Regular cardiac myocyte (primary cell): ENCODE data around the gene GNA12. TPM values are rescaled to one million over a fixed set of nuclear protein-coding genes. Genes with fewer than 3 reads are reported as not detected.

Experiments
- total RNA-seq: library from RNA; depleted of rRNA; stranded (reverse); fragments of >200 nt; gene quantifications from 2 replicates; pipeline ENCODE4 v1.2.3, GENCODE V29; 2014

Gene GNA12, protein sequence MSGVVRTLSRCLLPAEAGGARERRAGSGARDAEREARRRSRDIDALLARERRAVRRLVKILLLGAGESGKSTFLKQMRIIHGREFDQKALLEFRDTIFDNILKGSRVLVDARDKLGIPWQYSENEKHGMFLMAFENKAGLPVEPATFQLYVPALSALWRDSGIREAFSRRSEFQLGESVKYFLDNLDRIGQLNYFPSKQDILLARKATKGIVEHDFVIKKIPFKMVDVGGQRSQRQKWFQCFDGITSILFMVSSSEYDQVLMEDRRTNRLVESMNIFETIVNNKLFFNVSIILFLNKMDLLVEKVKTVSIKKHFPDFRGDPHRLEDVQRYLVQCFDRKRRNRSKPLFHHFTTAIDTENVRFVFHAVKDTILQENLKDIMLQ
- 23.4 and 27.0 TPM in 2 replicates for total RNA-seq

GRCh38 chr7:2844153-2845033 lies at the start of gene GNA12:
TSS of gene GNA12 (minus strand) at chr7:2844308. CDS start at chr7:2844161, 147 bp downstream.

GRCh38 chr7:2687881-2688318 lies 156.2 kb downstream of the GNA12 start, which contains the start of gene AMZ1:
TSS of gene AMZ1 (plus strand) at chr7:2688202. CDS start at chr7:2700452, 12,250 bp downstream.

Other genes starting within 250 kb of the GNA12 start
- 17.2 and 25.9 TPM in 2 replicates for gene TTYH3, start 212.3 kb downstream of the GNA12 start, total RNA-seq
- gene AMZ1, start 156.1 kb downstream of the GNA12 start, total RNA-seq, result under 0.01 and 1.4 TPM in 2 replicates
- 0.28 and 0.38 TPM in 2 replicates for gene CARD11, start 199.6 kb upstream of the GNA12 start, total RNA-seq